GM12801 (cell line): Measurements from ENCODE around the gene PLD6.

Source experiments
- TF ChIP-seq, protein P1 (sequence below): IDR thresholded peaks from one replicate; pipeline ENCODE4 v1.5.1; 2011; ENCODE audit warnings: control low read depth; ENCODE audit not compliant: insufficient read length; ENCODE audit errors: extremely low read depth

The PLD6 gene

GRCh38 chr17:17206124-17206912, at the start of gene PLD6:
PLD6 (minus strand) TSS chr17:17206333; CDS start chr17:17206286, 47 bp downstream.
- TF ChIP-seq, protein P1, sequence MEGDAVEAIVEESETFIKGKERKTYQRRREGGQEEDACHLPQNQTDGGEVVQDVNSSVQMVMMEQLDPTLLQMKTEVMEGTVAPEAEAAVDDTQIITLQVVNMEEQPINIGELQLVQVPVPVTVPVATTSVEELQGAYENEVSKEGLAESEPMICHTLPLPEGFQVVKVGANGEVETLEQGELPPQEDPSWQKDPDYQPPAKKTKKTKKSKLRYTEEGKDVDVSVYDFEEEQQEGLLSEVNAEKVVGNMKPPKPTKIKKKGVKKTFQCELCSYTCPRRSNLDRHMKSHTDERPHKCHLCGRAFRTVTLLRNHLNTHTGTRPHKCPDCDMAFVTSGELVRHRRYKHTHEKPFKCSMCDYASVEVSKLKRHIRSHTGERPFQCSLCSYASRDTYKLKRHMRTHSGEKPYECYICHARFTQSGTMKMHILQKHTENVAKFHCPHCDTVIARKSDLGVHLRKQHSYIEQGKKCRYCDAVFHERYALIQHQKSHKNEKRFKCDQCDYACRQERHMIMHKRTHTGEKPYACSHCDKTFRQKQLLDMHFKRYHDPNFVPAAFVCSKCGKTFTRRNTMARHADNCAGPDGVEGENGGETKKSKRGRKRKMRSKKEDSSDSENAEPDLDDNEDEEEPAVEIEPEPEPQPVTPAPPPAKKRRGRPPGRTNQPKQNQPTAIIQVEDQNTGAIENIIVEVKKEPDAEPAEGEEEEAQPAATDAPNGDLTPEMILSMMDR: no peak

DNA sequence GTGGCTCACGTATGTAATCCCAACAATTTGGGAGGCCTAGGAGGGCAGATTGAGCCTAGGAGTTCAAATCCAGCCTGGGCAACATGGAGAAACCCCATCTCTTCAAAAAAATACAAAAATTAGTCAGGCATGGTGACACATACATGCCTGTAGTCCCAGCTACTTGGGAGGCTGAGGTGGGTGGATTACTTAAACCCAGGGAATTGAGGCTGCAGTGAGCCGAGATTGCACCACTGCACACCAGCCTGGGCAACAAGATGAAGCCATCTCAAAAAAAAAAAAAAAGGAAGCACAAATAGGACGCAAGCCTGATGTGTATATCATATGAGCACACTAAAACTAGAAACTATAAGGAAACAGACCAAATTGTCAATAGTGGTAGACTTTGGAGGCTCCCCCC, 47.9 kb upstream of the PLD6 start:
- TF ChIP-seq, protein P1: no peak

GRCh38 chr17:17253406-17253805, 47.3 kb upstream of the PLD6 start:
- TF ChIP-seq, protein P1: no peak

DNA sequence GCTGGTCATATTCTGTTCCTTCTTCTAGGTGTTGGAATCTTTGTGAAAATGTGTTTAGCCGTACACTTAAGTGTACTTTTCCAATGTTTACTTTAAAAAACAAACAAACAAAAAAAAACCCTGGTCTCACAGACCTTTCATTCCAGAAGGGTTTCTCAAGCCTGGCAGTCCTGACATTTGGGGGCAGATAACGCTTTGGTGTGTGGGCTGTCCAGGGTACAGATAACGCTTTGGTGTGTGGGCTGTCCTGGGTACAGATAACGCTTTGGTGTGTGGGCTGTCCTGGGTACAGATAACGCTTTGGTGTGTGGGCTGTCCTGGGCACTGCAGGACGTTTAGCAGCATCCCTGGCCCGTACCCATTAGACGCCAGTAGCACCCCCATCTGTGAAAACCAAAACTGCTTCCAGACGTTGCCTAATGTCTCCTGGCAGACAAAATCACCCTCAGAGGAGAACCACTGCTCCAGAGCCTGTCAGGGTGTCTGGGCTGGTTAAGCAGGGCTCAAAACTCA, 46.1 kb upstream of the PLD6 start:
- TF ChIP-seq, protein P1: no peak

DNA sequence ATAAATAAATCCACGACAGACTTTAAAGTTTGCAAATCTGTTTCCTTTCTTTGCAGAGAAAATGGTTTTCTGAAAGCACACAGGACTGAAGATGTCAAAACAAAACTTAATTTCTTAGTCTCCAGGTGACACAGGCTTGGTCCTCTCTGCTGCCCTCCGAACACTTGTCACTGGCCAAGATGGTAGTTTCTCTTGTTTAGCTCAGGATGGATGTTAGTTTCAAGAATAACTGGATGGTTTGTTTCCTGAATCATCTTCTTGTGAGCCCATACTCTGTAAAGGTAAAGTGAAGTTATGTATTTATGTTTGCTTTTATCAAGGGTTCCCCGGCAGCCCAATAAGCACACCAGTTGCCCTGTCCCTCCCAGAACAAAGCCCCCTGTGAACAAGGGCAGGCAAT, 40.7 kb upstream of the PLD6 start:
- TF ChIP-seq, protein P1: no peak

DNA sequence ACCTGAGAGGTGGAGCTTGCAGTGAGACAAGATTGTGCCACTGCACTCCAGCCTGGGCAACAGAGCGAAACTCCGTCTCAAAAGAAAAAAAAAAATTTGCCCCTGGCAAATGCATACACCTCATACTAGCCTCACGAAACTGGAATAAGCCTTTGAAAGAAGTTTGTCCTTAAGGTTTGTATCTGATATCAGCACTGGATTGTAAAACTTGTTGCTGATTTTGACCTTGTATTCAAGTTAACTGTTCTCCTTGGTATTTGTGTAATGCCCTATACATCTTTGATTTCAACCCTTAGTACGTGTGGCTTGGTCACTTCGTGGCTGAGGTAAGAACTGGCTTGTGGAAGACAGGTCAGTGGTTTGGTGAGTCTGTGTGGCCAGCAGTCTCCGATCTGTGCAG, 37.0 kb upstream of the PLD6 start:
- TF ChIP-seq, protein P1: no peak

DNA sequence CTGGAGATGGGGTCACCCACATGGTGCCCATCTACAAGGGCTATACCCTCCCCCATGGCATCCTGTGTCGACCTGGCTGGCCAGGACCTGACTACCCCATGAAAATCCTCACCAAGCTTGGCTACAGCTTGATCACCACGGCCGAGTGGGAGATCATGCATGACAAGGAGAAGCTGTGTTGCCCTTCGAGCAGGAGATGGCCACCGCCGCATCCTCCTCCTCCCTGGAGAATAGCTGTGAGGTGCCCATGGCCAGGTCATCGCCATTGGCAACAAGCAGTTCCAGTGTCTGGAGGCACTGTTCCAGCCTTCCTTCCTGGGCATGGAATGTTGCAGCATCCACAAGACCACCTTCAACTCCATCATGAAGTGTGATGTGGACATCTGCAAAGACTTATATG, 36.1 kb upstream of the PLD6 start:
- TF ChIP-seq, protein P1: no peak
